ENCODE results near the gene FGD1.
"Not testable (repeated sequence)": the region's sequence is repeated elsewhere in the genome, so short reads cannot be mapped to it uniquely, and the experiment has no call there.

FGD1 gene

GRCh38 chrX:54495814-54496516 is at the start of gene FGD1:
Gene FGD1, minus strand, starts transcription at chrX:54496234. Its CDS starts 802 bp downstream, at chrX:54495432.
- no peak for DNase-seq

DNA sequence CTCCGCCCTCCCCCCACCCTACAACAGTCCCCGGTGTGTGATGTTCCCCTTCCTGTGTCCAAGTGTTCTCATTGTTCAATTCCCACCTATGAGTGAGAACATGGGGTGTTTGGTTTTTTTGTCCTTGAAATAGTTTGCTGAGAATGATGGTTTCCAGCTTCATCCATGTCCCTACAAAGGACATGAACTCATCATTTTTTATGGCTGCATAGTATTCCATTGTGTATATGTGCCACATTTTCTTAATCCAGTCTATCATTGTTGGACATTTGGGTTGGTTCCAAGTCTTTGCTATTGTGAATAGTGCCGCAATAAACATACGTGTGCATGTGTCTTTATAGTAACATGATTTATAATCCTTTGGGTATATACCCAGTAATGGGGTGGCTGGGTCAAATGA is 46.2 kb upstream of the FGD1 start:
- not testable (repeated sequence) for DNase-seq

- no peak for DNase-seq
Measured at GRCh38 chrX:54540289-54540688, 44.3 kb upstream of the FGD1 start.

DNA sequence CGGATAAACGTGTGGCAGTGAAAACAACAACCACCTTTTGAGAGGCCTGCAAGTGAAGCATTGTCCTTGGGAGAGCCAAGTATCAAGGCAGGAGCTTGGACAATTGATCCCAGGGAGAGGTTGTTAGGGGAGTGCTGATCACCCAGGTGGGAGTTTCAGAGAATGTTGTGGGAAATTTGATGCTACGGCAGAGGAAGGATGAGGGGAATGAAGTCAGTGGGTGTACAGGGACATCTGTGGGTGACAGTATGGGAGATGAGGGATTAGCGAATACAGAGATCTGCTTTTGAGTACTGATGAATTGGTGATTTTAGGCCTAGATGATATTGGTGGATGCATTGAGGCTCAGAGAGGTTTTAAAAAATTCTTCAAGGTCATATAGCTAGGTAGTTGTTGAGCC is 38.2 kb upstream of the FGD1 start:
- no peak for DNase-seq

DNA sequence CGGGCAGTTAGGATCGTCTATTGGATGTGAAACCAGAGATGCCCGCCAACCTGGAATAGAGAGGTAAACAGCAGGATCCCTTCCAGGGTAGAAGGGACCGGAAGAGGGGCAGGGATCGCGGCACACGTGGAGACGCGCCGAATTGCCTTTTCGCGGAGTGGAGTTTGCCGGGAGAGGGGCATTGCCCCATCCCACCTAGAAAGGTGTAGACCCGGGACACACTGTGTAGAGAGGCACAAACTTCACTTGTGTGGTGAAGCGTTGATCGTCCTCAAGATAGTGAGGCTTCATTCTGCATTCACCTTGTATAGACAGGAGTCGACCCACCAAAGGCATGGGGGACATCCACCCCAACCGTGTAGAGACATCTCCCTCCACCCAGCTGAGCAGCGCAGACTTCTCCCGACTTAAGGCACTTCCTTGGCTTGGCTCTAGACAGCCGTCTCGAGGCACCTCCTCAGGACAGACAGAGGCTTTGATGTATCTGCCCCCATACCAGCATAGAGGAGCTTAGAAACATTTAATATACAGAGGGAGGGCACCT is 34.4 kb upstream of the FGD1 start:
- DNase-seq: no peak

GRCh38 chrX:54529552-54530356 is 33.7 kb upstream of the FGD1 start, which contains the start of gene GNL3L:
Gene GNL3L, plus strand, starts transcription at chrX:54530219. Its CDS starts 2,348 bp downstream, at chrX:54532567.
- peak; percentile 58 for DNase-seq

- no peak for DNase-seq
Measured at GRCh38 chrX:54529151-54529550, 33.1 kb upstream of the FGD1 start.

- DNase-seq: no peak
Measured at GRCh38 chrX:54509400-54509799, 13.4 kb upstream of the FGD1 start.

DNA sequence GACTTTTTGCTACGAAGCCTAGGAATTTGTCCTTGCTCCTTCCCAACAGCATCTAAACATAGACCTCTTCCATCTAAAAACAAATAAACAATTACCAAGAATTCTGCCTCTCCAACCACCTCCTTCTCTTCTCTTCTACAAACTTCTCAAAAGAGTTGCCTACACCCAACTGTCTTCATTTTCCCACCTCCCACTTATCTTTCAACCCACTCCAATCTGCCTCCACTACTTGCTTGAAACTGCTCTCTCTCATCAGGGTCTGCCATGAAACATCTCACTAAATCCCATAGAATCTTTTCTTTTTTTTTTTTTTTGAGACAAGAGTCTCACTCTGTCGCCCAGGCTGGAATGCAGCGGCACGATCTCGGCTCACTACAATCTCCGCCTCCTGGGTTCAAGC is 902 bp upstream of the FGD1 start:
- no peak for DNase-seq

GRCh38 chrX:54496517-54496852 is 451 bp upstream of the FGD1 start:
- no peak for DNase-seq

DNA sequence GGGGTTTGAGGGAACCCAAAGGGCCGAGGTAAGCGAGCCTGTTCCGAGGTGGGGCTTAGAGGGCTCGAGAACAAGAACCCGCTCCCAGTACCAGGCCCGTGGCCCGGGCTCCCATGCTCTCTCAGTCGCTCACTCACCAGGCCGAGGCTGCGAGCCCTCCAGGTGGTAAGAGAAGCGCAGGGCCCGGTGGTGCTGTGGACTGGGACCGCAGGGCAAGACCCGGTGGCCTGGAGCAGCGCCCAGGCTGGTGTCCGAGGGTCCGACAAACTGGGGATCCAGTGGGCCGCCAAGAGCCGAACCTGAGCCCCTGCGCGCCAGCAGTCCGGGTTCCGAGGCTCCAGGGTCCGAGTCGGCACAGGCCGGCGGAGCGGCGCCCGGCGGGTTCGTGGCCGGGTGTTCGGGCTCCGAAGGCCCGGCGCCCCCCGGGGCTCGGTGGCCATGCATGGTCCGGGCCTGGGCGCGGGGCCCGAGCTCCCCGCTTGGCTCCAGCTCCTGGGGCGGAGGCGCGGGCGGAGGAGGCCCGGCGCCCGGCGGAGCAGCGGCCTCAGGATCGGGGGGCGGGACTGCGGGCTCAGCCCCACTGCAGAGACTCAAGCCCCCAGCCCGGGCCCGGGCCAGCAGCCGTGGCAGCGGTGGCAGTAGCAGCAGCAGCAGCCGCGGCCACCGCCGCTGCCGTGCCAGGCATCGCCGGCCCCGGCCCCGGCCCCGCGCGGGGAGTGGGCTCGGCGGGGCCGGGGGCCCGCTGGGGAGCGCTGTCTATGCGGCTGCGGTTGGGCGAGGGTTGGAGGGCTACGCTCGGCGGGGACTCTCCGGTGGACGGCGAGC is 833 bp downstream of the FGD1 start:
- DNase-seq: no peak

GRCh38 chrX:54494166-54494988 is 1.7 kb downstream of the FGD1 start:
- no peak for DNase-seq

DNA sequence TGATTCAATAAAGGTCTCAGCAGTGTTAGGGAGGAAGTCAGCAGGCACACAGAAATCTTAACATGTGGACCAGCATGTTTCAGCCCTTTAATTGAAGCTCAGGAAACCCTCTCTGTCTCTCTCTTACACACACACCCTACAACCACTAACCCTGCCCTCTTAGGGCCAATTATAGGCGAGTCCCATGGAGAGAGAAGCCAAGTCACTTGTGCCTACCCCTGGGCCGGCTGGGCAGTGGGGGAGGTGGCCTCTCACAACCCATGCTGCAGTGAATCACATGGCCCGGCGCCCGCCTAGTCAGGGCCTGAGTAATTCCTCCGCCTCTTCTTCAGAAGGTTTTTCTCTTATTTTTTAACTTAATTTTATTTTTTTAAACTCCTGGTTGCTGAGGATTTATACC is 3.7 kb downstream of the FGD1 start:
- no peak for DNase-seq

DNA sequence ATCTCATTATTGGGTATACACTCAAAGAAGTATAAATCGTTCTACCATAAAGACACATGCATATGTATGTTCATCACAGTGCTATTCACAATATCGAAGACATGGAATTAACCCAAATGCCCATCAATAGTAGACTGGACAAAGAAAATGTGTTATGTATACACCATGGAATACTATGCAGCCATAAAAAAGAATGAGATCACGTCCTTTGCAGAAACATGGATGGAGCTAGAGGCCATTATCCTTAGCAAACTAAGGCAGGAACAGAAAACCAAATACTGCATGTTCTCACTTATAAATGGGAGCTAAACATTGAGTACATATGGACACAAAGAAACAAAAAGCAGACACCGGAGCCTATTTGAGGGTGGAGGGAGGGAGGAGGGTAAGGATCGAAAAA is 6.2 kb downstream of the FGD1 start:
- not testable (repeated sequence) for DNase-seq

- DNase-seq: no peak
Measured at GRCh38 chrX:54484666-54485065, 11.4 kb downstream of the FGD1 start.

DNA sequence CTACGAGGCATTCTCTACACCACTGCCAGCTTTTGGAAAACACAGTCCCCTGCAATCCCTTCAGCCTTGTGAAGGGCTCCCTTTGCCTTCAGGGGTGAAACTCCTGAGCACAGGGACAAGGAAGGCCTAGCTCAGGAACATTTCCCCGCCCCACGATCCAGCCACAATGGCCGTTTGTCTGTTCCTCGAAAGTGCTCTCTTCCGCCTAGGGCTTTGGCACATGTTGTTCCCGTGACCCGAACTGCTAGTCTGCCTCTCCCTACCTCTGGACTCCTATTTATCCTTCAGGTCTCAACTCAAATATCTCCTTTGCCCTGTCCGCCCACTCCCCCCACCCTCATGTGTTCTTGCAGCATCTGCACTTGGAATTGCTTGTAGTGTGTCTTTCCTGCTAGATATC is 12.1 kb downstream of the FGD1 start:
- no peak for DNase-seq

GRCh38 chrX:54482839-54483593 is 13.0 kb downstream of the FGD1 start:
- no peak for DNase-seq

DNA sequence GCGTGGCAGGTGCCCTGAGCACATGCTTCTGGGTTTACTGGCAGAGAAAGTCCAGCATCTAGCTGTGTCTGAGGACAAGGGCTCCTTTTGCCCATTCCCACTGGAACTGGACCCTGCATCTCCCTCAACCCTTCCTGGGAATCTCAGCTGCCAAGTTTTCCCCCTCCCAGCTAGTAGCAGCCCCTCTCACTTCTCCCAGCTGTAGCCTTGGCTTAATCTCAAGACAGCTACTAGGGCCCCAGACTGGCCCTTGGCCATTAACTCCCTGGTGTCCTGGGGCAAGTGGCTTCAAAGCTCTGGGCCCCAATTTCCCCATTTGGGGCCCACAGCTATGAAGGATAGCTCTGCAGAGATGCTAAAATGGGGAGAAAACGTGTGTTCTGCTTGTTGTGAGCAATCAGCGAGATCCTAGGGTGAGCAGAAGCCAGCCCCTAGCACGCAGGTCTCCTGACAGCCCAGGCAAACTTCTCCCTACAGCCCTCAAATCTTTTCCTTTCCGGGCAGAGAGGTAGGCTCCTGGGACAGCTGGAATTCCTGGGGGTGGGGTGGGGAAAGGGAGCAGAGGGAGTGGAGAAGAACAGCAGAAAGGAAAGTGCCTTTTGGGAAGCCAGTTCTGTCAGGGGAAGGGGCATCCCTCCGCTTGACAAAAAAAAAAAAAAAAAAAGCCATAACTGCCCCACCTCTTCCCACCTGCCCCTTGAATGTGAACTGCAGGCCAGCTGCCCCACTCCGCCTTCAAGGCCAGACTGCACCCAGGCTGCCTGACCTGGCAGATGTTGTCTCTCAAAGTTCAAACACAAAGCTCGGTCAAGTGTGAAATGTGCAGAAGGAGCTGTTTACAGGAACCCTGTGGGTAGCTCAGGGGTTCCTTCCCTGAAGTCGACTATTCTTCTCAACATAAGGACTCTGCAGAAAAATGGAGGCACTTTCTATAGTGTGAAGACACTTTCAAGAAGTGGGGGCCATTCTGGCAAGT is 16.6 kb downstream of the FGD1 start:
- no peak for DNase-seq

- DNase-seq: no peak
Measured at GRCh38 chrX:54473993-54474859, 21.8 kb downstream of the FGD1 start.
